UCSD-AML1 (cell line): Measurements from ENCODE around the gene PKMYT1.

Source experiments
- DNase-seq: peaks from one replicate; lab custom pipeline; 2025; ENCODE audit not compliant: unreplicated experiment; lab: John Stamatoyannopoulos, UW

Gene PKMYT1

GRCh38 chr16:3000540-3000939 is 20.3 kb upstream of the PKMYT1 start:
- DNase-seq = no peak

GRCh38 chr16:2999929-3000328 is 19.7 kb upstream of the PKMYT1 start:
- DNase-seq = no peak

DNA sequence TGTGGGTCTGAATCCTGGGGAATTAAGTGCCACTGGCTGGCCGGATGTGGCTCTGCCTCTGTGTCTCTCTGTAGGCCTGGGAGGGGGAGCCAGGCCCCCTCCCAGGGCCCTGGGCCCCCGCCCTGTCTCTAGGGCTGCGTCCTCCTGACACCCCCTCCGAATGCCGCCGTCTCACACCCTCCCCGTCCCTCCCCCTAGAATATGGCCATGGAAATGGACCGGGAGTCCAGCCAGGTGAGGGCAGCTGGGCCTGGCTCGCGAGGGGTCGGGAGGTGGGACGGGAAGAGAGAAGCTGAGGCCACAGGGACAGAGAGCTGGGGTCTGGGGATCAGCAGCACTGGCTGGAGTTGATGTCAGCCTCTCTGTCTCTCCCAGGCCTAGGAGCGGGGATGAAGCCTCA is 16.1 kb upstream of the PKMYT1 start:
- DNase-seq = no peak

- no peak for DNase-seq
These were observed 12.3 kb upstream of the PKMYT1 start for GRCh38 chr16:2992383-2993081.

GRCh38 chr16:2991566-2992261 is 11.5 kb upstream of the PKMYT1 start:
- no peak for DNase-seq

DNA sequence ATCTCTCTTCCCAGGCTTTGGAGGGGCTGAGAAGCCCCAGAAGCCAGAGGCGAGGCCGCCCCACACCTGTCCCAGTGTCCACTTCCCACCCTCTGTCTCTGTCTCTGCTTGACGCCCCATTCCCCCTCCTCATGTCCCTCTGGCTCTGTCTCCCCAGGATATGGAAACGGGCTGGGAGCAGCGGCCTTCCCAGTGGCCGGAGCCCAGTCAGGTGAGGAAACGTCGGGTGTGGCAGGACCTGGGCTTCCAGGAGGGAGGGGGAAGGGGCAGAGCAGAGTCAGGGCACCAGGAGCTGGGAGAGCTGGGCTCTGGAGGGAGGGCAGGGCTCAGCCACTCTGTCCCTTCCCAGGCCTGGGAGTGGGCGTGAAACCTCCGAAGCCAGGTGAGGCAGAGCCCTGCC is 10.6 kb upstream of the PKMYT1 start:
- no peak for DNase-seq

- DNase-seq = no peak
These were observed 8.4 kb upstream of the PKMYT1 start for GRCh38 chr16:2988590-2989099.

GRCh38 chr16:2987833-2988232 is 7.6 kb upstream of the PKMYT1 start:
- no peak for DNase-seq

DNA sequence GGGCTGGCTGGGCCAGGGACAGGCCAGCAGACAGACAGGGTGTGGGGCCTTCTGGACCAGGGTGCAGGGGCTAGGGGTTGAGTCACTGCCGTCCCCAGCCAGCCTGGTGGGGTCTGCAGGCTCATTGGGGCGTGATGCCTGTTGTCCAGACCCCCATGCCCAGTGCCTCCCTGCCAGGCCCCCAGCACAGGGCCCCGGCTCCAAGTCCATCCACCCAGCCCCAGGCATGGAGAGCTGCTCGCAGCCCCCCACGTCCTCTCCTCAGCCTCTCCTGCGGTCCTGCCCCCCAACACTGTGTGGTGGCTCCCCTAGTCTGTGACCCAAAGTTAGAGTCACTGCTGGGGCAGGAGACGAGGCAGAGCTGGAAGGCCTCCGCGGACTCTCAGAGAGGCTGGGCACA is 7.0 kb upstream of the PKMYT1 start:
- DNase-seq = no peak

DNA sequence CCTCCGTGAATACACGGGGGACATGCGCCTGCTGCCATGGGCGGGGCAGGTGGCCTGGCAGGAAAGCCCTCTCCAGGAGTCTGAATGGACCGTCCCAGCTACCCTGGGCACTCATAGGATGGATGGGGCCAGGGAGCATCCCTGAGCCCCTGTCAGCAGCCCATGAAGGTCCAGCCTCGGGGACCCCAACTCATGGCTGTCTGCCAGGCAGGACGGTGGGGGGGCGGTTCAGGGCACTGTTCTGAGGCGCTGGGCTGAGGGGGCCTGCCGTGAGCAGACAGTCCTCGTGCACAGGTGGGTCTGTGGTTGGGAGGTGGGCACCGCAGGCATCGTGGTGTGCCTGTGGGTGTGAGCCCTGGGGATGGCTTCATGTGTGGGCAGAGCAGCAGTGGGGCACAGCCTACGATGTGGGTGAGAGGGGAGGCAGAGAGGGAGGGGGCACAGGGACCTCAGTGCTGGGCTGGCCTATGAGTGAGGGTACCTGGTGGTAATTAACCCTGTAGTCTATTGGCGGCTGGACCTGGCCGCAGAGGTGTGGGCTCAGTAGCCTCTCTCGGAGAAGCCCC is 6.5 kb upstream of the PKMYT1 start:
- DNase-seq = no peak

GRCh38 chr16:2985893-2986355 is 5.7 kb upstream of the PKMYT1 start:
- no peak for DNase-seq

DNA sequence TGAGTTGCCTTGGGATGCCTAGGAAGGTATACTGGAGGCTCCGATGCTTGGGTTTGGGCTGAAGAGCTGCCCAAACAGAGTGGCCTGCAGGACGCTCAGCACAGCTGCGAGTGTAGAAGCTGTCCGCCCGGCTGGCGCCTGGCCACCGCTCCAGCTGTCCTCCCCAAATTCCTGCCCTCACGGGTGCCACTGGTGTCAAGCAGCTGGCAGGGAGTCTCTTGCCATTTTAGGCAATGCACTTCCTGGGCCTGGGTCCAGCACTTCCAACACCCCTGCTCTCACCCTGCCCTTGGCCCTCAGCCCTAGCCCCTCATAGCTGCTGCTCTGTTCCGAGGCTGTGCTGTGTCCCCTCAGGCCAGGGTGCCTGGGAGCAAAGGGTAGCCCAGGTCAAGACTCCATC is 5.2 kb upstream of the PKMYT1 start:
- no peak for DNase-seq

DNA sequence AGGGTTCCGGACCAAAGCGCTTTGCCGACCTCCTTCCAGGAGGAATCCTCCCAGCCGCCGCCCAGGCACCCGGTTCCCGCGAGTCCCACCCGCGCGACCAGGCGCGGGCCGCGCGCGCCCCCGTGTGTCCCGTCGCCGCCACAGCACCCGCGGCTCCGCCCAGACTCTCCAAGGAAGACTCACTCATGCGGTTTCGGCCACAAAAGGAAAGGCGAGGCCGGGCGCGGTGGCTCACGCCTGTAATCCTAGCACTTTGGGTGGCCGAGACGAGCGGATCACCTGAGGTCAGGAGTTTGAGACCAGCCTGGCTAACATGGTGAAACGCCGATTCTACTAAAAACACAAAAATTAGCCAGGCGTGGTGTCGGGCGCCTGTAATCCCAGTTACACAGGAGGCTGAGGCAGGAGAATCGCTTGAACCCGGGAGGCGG is 3.5 kb upstream of the PKMYT1 start:
- peak; percentile 83 for DNase-seq

DNA sequence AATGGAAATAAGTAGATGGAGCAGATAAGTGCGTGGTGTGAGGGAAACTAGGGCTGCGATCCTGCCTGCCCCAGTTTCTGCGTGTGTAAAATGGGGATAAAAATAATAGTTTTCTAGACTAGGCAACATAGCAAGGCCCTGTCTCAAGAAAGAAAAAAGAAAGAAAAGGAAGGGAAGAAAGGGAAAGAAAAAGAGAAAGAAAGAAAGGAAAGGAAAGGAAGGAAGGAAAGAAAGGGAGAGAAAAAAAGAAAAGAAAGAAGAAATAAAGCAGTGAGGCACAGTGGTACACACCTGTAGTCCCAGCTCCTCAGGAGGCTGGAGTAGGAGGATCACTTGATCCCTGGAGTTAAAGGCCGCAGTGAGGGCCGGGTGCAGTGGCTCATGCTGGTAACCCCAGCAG is 2.2 kb upstream of the PKMYT1 start:
- DNase-seq = no peak

DNA sequence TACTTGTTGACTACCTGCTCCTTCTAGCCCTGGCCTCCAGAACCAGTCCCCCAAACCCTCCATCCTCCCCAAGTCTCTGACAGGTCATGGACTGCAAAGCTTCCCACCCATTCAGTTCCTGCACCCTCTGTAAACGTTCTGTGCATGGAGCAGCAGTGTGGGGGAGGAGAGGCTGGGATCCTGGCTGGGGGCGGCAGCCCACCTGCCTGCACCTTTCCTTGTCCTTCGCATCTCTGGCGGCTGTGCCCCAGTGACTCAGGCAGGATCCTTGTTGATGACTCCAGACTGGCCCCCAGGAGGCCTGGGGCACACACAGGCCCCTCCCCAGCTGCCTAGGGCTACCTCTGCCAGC is 1.6 kb upstream of the PKMYT1 start:
- no peak for DNase-seq

DNA sequence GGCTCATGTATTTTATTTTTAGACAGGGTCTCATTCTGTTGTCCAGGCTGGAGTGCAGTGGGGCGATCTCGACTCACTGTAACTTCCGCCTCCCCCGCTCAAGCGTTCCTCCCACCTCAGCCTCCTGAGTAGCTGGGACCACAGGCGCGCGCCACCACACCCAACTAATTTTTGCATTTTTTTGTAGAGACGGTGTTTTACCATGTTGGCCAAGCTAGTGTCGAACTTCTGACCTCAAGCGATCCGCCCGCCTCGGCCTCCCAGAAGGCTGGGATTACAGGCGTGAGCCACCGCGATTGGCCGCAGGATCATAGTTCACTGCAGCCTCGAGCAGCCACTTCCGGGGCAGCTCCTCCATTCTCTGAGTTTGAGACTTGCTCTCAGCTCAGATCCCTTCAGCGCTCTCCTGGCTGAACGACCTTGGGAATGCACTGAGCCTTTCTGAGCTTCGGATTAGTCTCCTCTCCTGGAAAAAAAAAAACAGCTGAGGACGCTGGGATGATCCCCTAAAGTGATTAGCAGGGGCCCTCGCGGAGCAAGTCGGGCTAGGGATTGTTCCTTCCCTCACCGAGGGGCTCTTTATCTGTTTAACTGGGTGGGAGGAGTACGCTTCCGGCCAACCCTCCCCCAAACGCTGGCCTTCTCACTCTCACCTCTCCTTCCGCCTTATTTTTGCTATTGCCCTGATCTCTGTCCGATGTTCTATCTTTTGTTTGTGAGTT is 1.1 kb upstream of the PKMYT1 start:
- DNase-seq = no peak

- no peak for DNase-seq
These were observed 498 bp downstream of the PKMYT1 start for GRCh38 chr16:2979669-2980226.

DNA sequence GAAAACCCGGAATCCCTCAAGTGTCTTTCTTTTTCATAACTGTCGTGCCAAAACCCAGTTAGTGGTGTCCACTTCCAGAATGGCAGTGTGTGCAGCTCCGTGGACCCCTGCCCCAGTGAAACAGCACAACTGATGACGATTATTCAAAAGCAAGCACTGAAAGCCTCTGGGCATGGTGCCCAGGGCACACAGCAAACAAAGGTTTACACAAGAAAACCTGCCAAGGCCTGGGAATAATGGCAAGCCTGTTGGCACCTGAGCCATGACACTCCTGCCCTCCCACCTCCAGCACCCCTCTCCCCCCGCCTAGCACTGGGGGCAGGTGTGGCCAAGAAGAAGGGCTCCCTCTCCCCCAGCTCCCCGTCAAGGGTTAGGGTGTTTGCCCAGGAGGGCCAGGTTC is 2.8 kb downstream of the PKMYT1 start:
- DNase-seq = no peak

- DNase-seq = no peak
These were observed 3.6 kb downstream of the PKMYT1 start for GRCh38 chr16:2976673-2977072.

GRCh38 chr16:2976201-2976600 is 4.0 kb downstream of the PKMYT1 start:
- DNase-seq = no peak

DNA sequence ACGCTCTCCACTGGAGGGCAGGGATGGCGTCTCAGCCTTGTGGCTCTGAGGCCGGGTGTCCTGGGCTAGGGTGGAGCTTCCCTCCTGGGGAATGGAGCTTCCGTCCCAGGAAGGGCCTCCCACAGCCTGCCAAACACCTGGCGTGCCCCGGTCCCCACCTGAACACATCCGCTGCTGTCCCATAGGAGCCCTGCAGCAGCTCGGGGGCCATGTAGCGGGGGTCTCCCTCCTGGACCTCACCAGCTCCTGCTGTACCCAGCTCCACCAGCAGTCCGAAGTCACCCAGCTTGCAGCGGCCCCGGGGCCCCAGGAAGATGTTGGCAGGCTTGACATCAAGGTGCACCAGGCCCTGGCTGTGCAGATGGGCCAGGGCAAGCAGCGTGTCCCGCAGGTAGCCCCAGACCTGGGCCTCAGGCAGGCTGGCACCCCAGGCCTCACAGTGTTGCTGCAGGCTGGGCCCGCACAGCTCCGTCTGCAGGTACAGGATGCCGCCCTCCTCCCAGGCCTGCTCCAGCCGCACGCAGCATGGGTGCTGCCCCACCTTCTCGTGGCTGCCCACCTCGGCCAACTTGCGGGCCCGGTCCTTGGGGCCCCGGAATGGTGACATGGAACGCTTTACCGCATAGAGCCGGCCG is 5.0 kb downstream of the PKMYT1 start:
- DNase-seq = no peak
